HepG2 (cell line): ENCODE results near the gene ZNF655. TPM values are rescaled to one million over a fixed set of nuclear protein-coding genes. Genes with fewer than 3 reads are reported as not detected.

Experiments
- ATAC-seq: fragments of 200-7000 bp; cut with Tn5 transposase; 3 replicates; pipeline ENCODE4 v1.9.1; 2020; ENCODE audit warnings: mild to moderate bottlenecking, moderate library complexity
- BruUV-seq: library from RNA; stranded (reverse); fragments of 400-500 nt; replicated peaks from 2 replicates; lab custom pipeline; 2021; lab: Mats Ljungman, UMichigan
- CTCF ChIA-PET: fragments of 300-600 bp; formaldehyde crosslinking; extraction: SDS; loops from one replicate; lab custom pipeline; 2021; ENCODE audit warnings: low total read pairs, inconsistent platforms, low intra/inter-chr PET ratio; lab: Yijun Ruan, JAX
- POLR2A ChIA-PET: fragments of 350-600 bp; sonication (Branson Sonifier 250); formaldehyde crosslinking; loops from one replicate; lab custom pipeline; 2020; ENCODE audit warnings: antibody characterized with exemption, inconsistent platforms; lab: Yijun Ruan, JAX
- DNase-seq: peaks from one replicate; pipeline ENCODE4 v3.0.0-alpha.2; 2015; ENCODE audit warnings: low spot score
- FAIRE-seq: peaks from 3 replicates; lab custom pipeline; 2011; peaks lifted over from hg19 to GRCh38; lab: Jason Lieb, UNC
- H2AFZ ChIP-seq: one replicate; pipeline ENCODE4 v1.6.1; 2011; ENCODE audit warnings: low read length, inconsistent platforms
- H3K27ac ChIP-seq: fragments of 300-600 bp; 3 replicates; pipeline ENCODE4 v1.8.0; 2011; ENCODE audit warnings: mixed run types, mild to moderate bottlenecking, mixed read lengths, low read length, inconsistent platforms; ENCODE audit not compliant: insufficient read depth; ENCODE audit errors: extremely low read length
- H3K27me3 ChIP-seq, 2 experiments: fragments of 200-600 bp in 1 of 2; 2 replicates in 1 of 2; 3 replicates in 1 of 2; pipeline versions ENCODE4 v1.6.0 to v1.8.0; 2011; ENCODE audit warnings: low read length in 2 of 2, mild to moderate bottlenecking in 2 of 2, moderate library complexity in 2 of 2, inconsistent platforms in 1 of 2; ENCODE audit not compliant: insufficient read depth in 2 of 2, control insufficient read depth in 1 of 2
- H3K36me3 ChIP-seq, 2 experiments: fragments of 200-600 bp in 1 of 2; replicated peaks in 1 of 2; 2 replicates in 1 of 2; 3 replicates in 1 of 2; pipeline versions ENCODE4 v1.5.1 to v1.8.0; 2011; ENCODE audit warnings: low read length in 2 of 2, inconsistent platforms in 1 of 2; ENCODE audit not compliant: insufficient read depth in 2 of 2, control insufficient read depth in 1 of 2
- H3K4me1 ChIP-seq: 2 replicates; pipeline ENCODE4 v1.5.1; 2012; ENCODE audit warnings: low read length, inconsistent platforms; ENCODE audit not compliant: insufficient read depth
- H3K4me2 ChIP-seq: 2 replicates; pipeline ENCODE4 v1.6.0; 2011; ENCODE audit warnings: low read depth, low read length, inconsistent platforms
- H3K4me3 ChIP-seq, 3 experiments: fragments of 200-600 bp in 1 of 3; sonication (generic), shearing (Covaris generic) in 1 of 3; replicated peaks in 1 of 3; 2 replicates each; pipeline ENCODE4 v1.5.1; 2011 to 2016; ENCODE audit warnings: low read length in 3 of 3, inconsistent platforms in 2 of 3, low read depth in 2 of 3, mild to moderate bottlenecking in 2 of 3, control low read depth in 1 of 3, mixed read lengths in 1 of 3; ENCODE audit not compliant: insufficient read depth in 1 of 3
- H3K79me2 ChIP-seq: one replicate; pipeline ENCODE4 v1.6.1; 2011; ENCODE audit warnings: low read length, inconsistent platforms; ENCODE audit not compliant: insufficient read depth
- H3K9ac ChIP-seq: 2 replicates; pipeline ENCODE4 v1.6.0; 2011; ENCODE audit warnings: mild to moderate bottlenecking, low read depth, low read length, inconsistent platforms; ENCODE audit not compliant: insufficient read depth
- H3K9me3 ChIP-seq: 2 replicates; pipeline ENCODE4 v1.5.1; 2012; ENCODE audit warnings: mild to moderate bottlenecking, low read length
- H4K20me1 ChIP-seq: 2 replicates; pipeline ENCODE4 v1.6.0; 2011; ENCODE audit warnings: inconsistent platforms, mild to moderate bottlenecking, low read length, moderate library complexity; ENCODE audit not compliant: insufficient read depth
- MIER2 ChIP-seq: IDR thresholded peaks from 2 replicates; pipeline ENCODE4 v1.6.1; 2016; ENCODE audit warnings: missing biosample characterization, missing genetic modification reagents
- MIXL1 ChIP-seq: IDR thresholded peaks from 2 replicates; pipeline ENCODE4 v1.6.1; 2016
- MLX ChIP-seq: IDR thresholded peaks from 2 replicates; pipeline ENCODE4 v1.6.1; 2016
- MXD1 ChIP-seq: sonication (generic); formaldehyde crosslinking; IDR thresholded peaks from 2 replicates; pipeline ENCODE4 v1.4.0; 2020; ENCODE audit warnings: mild to moderate bottlenecking, missing genetic modification reagents
- NFYB ChIP-seq: sonication (generic); formaldehyde crosslinking; IDR thresholded peaks from 2 replicates; pipeline ENCODE4 v1.4.0; 2020; ENCODE audit warnings: missing genetic modification reagents
- TP53 ChIP-seq: sonication (generic); formaldehyde crosslinking; conservative IDR thresholded peaks from 2 replicates; pipeline ENCODE4 v1.4.0; 2020; ENCODE audit warnings: missing genetic modification reagents
- ZBTB4 ChIP-seq: sonication (generic); formaldehyde crosslinking; IDR thresholded peaks from 2 replicates; pipeline ENCODE4 v1.4.0; 2020; ENCODE audit warnings: missing genetic modification reagents, mild to moderate bottlenecking, borderline replicate concordance
- ZMYM4 ChIP-seq: sonication (generic); formaldehyde crosslinking; IDR thresholded peaks from 2 replicates; pipeline ENCODE4 v1.8.1; 2023; ENCODE audit warnings: mild to moderate bottlenecking, missing genetic modification reagents
- ZNF143 ChIP-seq: sonication (generic); formaldehyde crosslinking; IDR thresholded peaks from 2 replicates; pipeline ENCODE4 v1.4.0; 2020; ENCODE audit warnings: missing genetic modification reagents
- ZNF260 ChIP-seq: sonication (generic); formaldehyde crosslinking; IDR thresholded peaks from 2 replicates; pipeline ENCODE4 v1.4.0; 2020; ENCODE audit warnings: missing genetic modification reagents, low read depth, mild to moderate bottlenecking, borderline replicate concordance
- ZNF280D ChIP-seq: sonication (generic); formaldehyde crosslinking; IDR thresholded peaks from 2 replicates; pipeline ENCODE4 v1.5.1; 2020; ENCODE audit warnings: mild to moderate bottlenecking, missing genetic modification reagents
- ZNF446 ChIP-seq: sonication (generic); formaldehyde crosslinking; IDR thresholded peaks from 2 replicates; pipeline ENCODE4 v1.5.0; 2020; ENCODE audit warnings: mild to moderate bottlenecking, missing genetic modification reagents
- ZNF792 ChIP-seq: IDR thresholded peaks from 2 replicates; pipeline ENCODE4 v1.6.1; 2016
- whole genome bisulfite sequencing: methylation state at CpG from one replicate; pipeline ENCODE4 v1.1.6; 2017; ENCODE audit warnings: low lambda C conversion rate; 5-methylcytosine and 5-hydroxymethylcytosine counted together
- in situ Hi-C: cut with HindIII; loops from 2 replicates; pipeline ENCODE4 v1.10.0; 2017; ENCODE audit warnings: low pct_unique_long_range_greater_than_20kb; ENCODE audit not compliant: extremely low pct_ligation_motif_present
- intact Hi-C: fragments of 100-400 bp; cut with micrococcal nuclease; formaldehyde crosslinking; loops from one replicate; pipeline ENCODE4 v1.10.0; 2022; ENCODE audit not compliant: unreplicated experiment
- polyA plus RNA-seq, 8 experiments: library from polyadenylated mRNA; depleted of rRNA in 3 of 8; stranded (reverse) in 7 of 8; unstranded in 1 of 8; fragments of >200 nt; fragmentation: Illumina TruSeq in 4 of 8; extraction: Trizol in 4 of 8; gene quantifications; 2 replicates each; pipeline versions ENCODE4 v1.2.1 to v1.2.3, GENCODE V29; 2011 to 2016; ENCODE audit warnings: low read depth in 4 of 8, missing spikeins in 1 of 8, mixed read lengths in 1 of 8; ENCODE audit not compliant: insufficient read depth in 1 of 8
- total RNA-seq, 5 experiments: library from RNA; depleted of rRNA; stranded (reverse); fragments of >200 nt; fragmentation: Illumina TruSeq; extraction: Trizol; gene quantifications; 2 replicates each; pipeline ENCODE4 v1.2.3, GENCODE V29; 2016; ENCODE audit warnings: low read depth in 1 of 5

ZNF655 gene
- total and polyA plus RNA-seq, 2 of the 13 experiments (the other 11 are each of a cell fraction or from before 2014, with no cell fraction given): 53.4 to 75.6 TPM

GRCh38 chr7:99599836-99600235, 41.4 kb downstream of the ZNF655 start:
- DNase-seq (no peak), ATAC-seq (no peak; the same call in 2 of the 3 replicates), FAIRE-seq (no peak)
- no peaks in the 10 kb centered on the region for H3K27me3 ChIP-seq
- H3K4me3 ChIP-seq: no peak overlapping the region
- H3K4me1 ChIP-seq: peaks cover 14% of the 10 kb centered on the region
- intact Hi-C loops: no loop called here
- H3K9me3 ChIP-seq: no peaks in the 10 kb centered on the region
- BruUV-seq: no TSS peak
- no peaks in the 10 kb centered on the region for H4K20me1 ChIP-seq
- POLR2A ChIA-PET: no interaction called here
- no peak overlapping the region for H3K27ac ChIP-seq
- H3K36me3 ChIP-seq: no peaks in the 10 kb centered on the region
- H3K79me2 ChIP-seq: no peaks in the 10 kb centered on the region
- no peak overlapping the region for H3K4me2 ChIP-seq
- WGBS: 25% methylated on average over 4 of the region's 4 CpGs
- CTCF ChIA-PET: no interaction called here
- no peak overlapping the region for H2AFZ ChIP-seq
- H3K9ac ChIP-seq: no peak overlapping the region
- no peak for TF ChIP-seq MLX (CRISPR knock-in tag)
- TF ChIP-seq MXD1 (CRISPR knock-in tag): no peak
- no peak for TF ChIP-seq ZNF260
- TF ChIP-seq NFYB (CRISPR knock-in tag): no peak
- TF ChIP-seq MIXL1 (CRISPR knock-in tag): no peak
- no peak for TF ChIP-seq ZNF792 (CRISPR knock-in tag)
- TF ChIP-seq ZBTB4 (CRISPR knock-in tag): no peak
- no peak for TF ChIP-seq ZNF280D (CRISPR knock-in tag)
- no peak for TF ChIP-seq TP53 (CRISPR knock-in tag)
- TF ChIP-seq ZNF143: no peak
- no peak for TF ChIP-seq ZNF446 (CRISPR knock-in tag)
- no peak for TF ChIP-seq MIER2 (CRISPR knock-in tag)
- no peak for TF ChIP-seq ZMYM4 (CRISPR knock-in tag)
- in situ Hi-C loops: no loop called here
